COLO668 (cell line): ENCODE data around the gene NRN1L.

Source experiments
- DNase-seq: peaks from one replicate; lab custom pipeline; 2025; ENCODE audit not compliant: unreplicated experiment; lab: John Stamatoyannopoulos, UW

NRN1L gene

GRCh38 chr16:67915831-67916723 lies 31.4 kb downstream of the NRN1L start:
- no peak for DNase-seq

- DNase-seq, result no peak
Measured at GRCh38 chr16:67917140-67917851, 32.6 kb downstream of the NRN1L start.

- peak; percentile 23 for DNase-seq
Measured at GRCh38 chr16:67917852-67918236, 33.2 kb downstream of the NRN1L start.

- no peak for DNase-seq
Measured at GRCh38 chr16:67919622-67920221, 35.0 kb downstream of the NRN1L start.

GRCh38 chr16:67922221-67922620 lies 37.5 kb downstream of the NRN1L start:
- no peak for DNase-seq

GRCh38 chr16:67922740-67923139 lies 38.1 kb downstream of the NRN1L start:
- DNase-seq, result peak; percentile 30

GRCh38 chr16:67923414-67924116 lies 38.9 kb downstream of the NRN1L start:
- peak; percentile 14 for DNase-seq

- no peak for DNase-seq
Measured at GRCh38 chr16:67924140-67924906, 39.6 kb downstream of the NRN1L start.

GRCh38 chr16:67926181-67926750 lies 41.6 kb downstream of the NRN1L start:
- peak; percentile 84 for DNase-seq

- DNase-seq, result no peak
Measured at GRCh38 chr16:67927131-67927941, 42.7 kb downstream of the NRN1L start.

GRCh38 chr16:67928147-67928546 lies 43.5 kb downstream of the NRN1L start:
- no peak for DNase-seq

- DNase-seq, result peak; percentile 83
Measured at GRCh38 chr16:67928561-67929364, 44.1 kb downstream of the NRN1L start.

- no peak for DNase-seq
Measured at GRCh38 chr16:67930191-67930590, 45.5 kb downstream of the NRN1L start.

- no peak for DNase-seq
Measured at GRCh38 chr16:67930678-67931211, 46.1 kb downstream of the NRN1L start.

- DNase-seq, result no peak
Measured at GRCh38 chr16:67931712-67932461, 47.2 kb downstream of the NRN1L start, which contains the start of gene CTRL. TSS of gene CTRL (minus strand) at chr16:67931862. CDS start at chr16:67931852, 10 bp downstream.

GRCh38 chr16:67932462-67932840 lies 47.8 kb downstream of the NRN1L start:
- no peak for DNase-seq

GRCh38 chr16:67933805-67934204 lies 49.1 kb downstream of the NRN1L start:
- DNase-seq, result no peak
